LNCAP (cell line): ENCODE measurements around the gene RAB7B.

Source experiments
- TF ChIP-seq, protein P1 (sequence below): fragments of 450-650 bp; IDR thresholded peaks from 2 replicates; pipeline ENCODE4 v1.5.1; 2017; ENCODE audit warnings: mild to moderate bottlenecking

The RAB7B gene

DNA sequence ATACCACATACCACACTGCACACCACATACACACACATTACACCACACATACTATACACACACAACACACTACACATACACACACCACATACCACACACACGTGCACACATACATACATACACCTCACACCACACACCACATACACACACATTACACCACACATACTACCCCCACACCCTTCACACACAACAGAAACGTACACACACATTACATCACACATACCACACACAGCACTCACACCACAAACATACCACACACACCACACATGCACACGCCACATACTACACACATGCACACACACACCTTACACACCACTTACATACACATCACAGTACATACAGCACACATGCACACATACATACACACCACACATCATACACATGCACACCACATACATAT is 28.5 kb downstream of the RAB7B start:
- TF ChIP-seq, protein P1, sequence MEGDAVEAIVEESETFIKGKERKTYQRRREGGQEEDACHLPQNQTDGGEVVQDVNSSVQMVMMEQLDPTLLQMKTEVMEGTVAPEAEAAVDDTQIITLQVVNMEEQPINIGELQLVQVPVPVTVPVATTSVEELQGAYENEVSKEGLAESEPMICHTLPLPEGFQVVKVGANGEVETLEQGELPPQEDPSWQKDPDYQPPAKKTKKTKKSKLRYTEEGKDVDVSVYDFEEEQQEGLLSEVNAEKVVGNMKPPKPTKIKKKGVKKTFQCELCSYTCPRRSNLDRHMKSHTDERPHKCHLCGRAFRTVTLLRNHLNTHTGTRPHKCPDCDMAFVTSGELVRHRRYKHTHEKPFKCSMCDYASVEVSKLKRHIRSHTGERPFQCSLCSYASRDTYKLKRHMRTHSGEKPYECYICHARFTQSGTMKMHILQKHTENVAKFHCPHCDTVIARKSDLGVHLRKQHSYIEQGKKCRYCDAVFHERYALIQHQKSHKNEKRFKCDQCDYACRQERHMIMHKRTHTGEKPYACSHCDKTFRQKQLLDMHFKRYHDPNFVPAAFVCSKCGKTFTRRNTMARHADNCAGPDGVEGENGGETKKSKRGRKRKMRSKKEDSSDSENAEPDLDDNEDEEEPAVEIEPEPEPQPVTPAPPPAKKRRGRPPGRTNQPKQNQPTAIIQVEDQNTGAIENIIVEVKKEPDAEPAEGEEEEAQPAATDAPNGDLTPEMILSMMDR, result no peak

DNA sequence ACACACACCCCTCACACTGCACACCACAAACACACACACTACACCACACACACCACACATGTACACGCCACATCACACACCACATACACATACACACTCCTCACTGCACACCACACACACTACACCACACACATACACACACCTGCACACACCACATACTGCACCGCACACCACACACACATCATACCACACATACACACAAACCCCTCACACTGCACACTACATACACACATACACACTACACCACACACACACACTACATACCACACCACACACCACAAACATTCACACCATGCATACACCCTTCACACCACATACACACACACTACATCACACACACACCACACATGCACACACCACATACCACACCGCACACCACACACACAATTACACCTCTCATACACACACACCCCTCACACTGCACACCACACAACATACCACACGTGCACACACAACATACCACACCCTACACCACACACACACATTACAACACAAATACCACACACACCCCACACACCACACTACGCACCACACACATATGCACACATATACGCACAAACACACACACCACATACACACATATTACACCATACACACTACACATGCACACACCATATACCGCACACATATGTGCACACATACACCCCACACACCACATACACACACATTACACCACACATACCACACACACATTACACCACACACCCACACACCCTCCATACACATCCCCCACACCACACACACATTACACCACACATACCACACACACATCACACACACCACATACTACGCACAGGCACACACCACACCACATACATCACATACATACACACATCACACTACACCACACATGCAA is 29.6 kb downstream of the RAB7B start:
- TF ChIP-seq, protein P1, result no peak

GRCh38 chr1:205972491-205973168 is 30.6 kb downstream of the RAB7B start:
- TF ChIP-seq, protein P1, result no peak

GRCh38 chr1:205972081-205972480 is 31.1 kb downstream of the RAB7B start:
- TF ChIP-seq, protein P1, result no peak

GRCh38 chr1:205971082-205971481 is 32.1 kb downstream of the RAB7B start:
- TF ChIP-seq, protein P1, result no peak

DNA sequence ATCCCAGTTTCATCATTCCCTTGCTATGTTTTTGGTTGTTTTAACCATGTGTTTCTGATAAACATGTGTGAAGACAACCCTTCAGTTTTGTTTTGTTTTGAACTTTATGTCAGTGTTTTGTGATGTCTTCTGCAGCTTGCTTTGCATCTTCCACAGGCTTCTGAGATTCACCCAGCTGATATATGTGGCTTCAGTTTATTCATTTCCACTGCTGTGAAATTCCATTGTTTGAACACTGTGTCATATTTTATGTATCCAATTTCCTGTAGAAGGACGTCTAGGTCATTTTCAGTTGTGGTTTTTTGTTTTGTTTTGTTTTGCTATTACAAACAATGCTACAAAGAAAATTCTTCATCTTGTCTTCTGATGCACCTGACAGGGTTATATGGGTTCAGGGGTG is 32.7 kb downstream of the RAB7B start:
- TF ChIP-seq, protein P1, result no peak

DNA sequence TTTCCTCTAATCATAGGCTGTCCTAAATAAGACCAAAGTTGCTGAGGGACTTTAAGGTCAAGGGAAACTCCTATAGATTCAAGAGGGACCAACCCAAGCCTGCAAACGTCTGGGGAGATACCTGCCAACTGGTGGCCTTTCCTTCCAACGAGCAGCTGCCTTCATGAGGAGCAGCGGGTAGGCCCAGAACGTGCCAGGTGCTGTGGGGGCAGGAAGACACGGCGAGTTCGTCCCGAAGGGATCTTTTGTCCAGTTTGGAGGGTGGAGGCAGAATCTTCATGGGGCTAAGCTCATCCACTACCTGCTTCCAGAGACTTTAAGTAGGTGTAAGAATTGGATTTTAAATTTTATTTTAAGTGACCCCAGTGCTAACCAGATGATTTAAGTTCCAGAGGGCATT is 34.0 kb downstream of the RAB7B start:
- TF ChIP-seq, protein P1, result no peak
